GM19240 (cell line): Measurements from ENCODE around the gene EFNB2.

Experiments used
- DNase-seq: peaks from one replicate; pipeline ENCODE4 v3.0.0; 2011; ENCODE audit warnings: low spot score; ENCODE audit not compliant: insufficient read length

The EFNB2 gene

GRCh38 chr13:106535552-106536243 is at the start of gene EFNB2:
TSS of gene EFNB2 (minus strand) at chr13:106535662. CDS start at chr13:106534964, 698 bp downstream.
- DNase-seq: peak; percentile 95

- DNase-seq: no peak
These were observed 45.8 kb upstream of the EFNB2 start for GRCh38 chr13:106581225-106581624.

GRCh38 chr13:106575896-106576295 is 40.4 kb upstream of the EFNB2 start:
- no peak for DNase-seq

GRCh38 chr13:106573868-106574267 is 38.4 kb upstream of the EFNB2 start:
- no peak for DNase-seq

GRCh38 chr13:106573284-106573846 is 37.9 kb upstream of the EFNB2 start:
- no peak for DNase-seq

GRCh38 chr13:106570299-106570852 is 34.9 kb upstream of the EFNB2 start:
- no peak for DNase-seq

GRCh38 chr13:106569233-106570095 is 34.0 kb upstream of the EFNB2 start:
- DNase-seq: no peak

GRCh38 chr13:106568299-106569003 is 33.0 kb upstream of the EFNB2 start:
- no peak for DNase-seq

- DNase-seq: peak; percentile 55
These were observed 32.2 kb upstream of the EFNB2 start, which contains the start of gene ARGLU1 for GRCh38 chr13:106567474-106568298. TSS of gene ARGLU1 (minus strand) at chr13:106568137. CDS start at chr13:106567919, 218 bp downstream.

GRCh38 chr13:106566641-106567473 is 31.4 kb upstream of the EFNB2 start:
- DNase-seq: peak; percentile 35

- no peak for DNase-seq
These were observed 29.8 kb upstream of the EFNB2 start for GRCh38 chr13:106565127-106565775.

GRCh38 chr13:106562301-106562700 is 26.8 kb upstream of the EFNB2 start:
- DNase-seq: no peak

- DNase-seq: peak; percentile 23
These were observed 26.2 kb upstream of the EFNB2 start for GRCh38 chr13:106561551-106562170.

GRCh38 chr13:106560821-106561220 is 25.4 kb upstream of the EFNB2 start:
- DNase-seq: no peak

GRCh38 chr13:106558527-106558926 is 23.1 kb upstream of the EFNB2 start:
- DNase-seq: no peak

- DNase-seq: no peak
These were observed 20.3 kb upstream of the EFNB2 start for GRCh38 chr13:106555631-106556328.

GRCh38 chr13:106551751-106552150 is 16.3 kb upstream of the EFNB2 start:
- no peak for DNase-seq

- DNase-seq: no peak
These were observed 15.9 kb upstream of the EFNB2 start for GRCh38 chr13:106551350-106551749.
